Gastroesophageal sphincter (tissue), 3 donors: ENCODE results near the gene PPIH.

Experiments used
- CTCF ChIP-seq, 4 experiments: fragments of 200-600 bp in 2 of 4; fragments of 450-650 bp in 2 of 4; sonication (generic) in 1 of 4; IDR thresholded peaks; one replicate each; pipeline ENCODE4 v1.5.1; 2017 to 2019; ENCODE audit warnings: antibody characterized with exemption in 4 of 4, mild to moderate bottlenecking in 2 of 4, moderate library complexity in 2 of 4
- EP300 ChIP-seq: sonication (generic); formaldehyde crosslinking; IDR thresholded peaks from one replicate; pipeline ENCODE4 v1.6.1; 2017; ENCODE audit warnings: antibody characterized with exemption, mild to moderate bottlenecking
- POLR2A ChIP-seq, 2 donors: fragments of 450-650 bp; IDR thresholded peaks; one replicate each; pipeline ENCODE4 v1.6.1; 2017; ENCODE audit warnings: antibody characterized with exemption in 2 of 2, mild to moderate bottlenecking in 2 of 2, moderate library complexity in 1 of 2
- POLR2AphosphoS5 ChIP-seq: sonication (generic); formaldehyde crosslinking; IDR thresholded peaks from one replicate; pipeline ENCODE4 v1.6.1; 2017; ENCODE audit warnings: antibody characterized with exemption

GRCh38 chr1:42658877-42659337, 684 bp downstream of the PPIH start:
- TF ChIP-seq CTCF (IDR thresholded peaks at IDR 0.05) (no peak), POLR2A (IDR thresholded peaks at IDR 0.05) (no peak), EP300 (no peak), POLR2AphosphoS5 (no peak)
